Dedifferentiated amniotic fluid mesenchymal stem cell (primary cell): ENCODE results near the gene DCST1.

Experiments
- DNase-seq: peaks from one replicate; pipeline ENCODE4 v3.0.0-alpha.2; 2016; ENCODE audit errors: extremely low spot score

DCST1 gene

DNA sequence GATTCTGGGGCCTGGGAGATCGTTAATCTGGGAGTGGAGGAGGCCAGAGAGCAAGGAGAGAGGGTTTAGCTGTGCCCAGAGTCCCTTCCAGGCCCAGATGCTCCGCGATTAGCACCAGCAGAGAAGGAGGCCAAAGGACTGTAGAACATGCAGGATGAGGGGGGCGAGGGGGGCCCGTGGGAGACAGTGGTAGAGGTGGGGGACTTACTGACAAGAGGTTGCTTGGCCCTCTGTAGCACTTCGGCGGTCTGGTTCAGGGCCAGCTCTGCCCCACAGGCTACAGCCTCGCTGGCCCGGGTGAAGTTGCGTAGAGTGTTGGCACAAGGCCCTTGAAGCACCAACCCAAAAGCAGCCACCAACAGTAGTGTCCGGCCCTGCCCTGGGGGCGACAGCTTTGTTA lies 738 bp upstream of the DCST1 start:
- DNase-seq = no peak

- no peak for DNase-seq
Measured at GRCh38 chr1:155034318-155035208, 939 bp downstream of the DCST1 start.

- no peak for DNase-seq
Measured at GRCh38 chr1:155035936-155036335, 2.3 kb downstream of the DCST1 start.

GRCh38 chr1:155037043-155037442 lies 3.4 kb downstream of the DCST1 start:
- no peak for DNase-seq

GRCh38 chr1:155037851-155038441 lies 4.3 kb downstream of the DCST1 start:
- DNase-seq = no peak

- no peak for DNase-seq
Measured at GRCh38 chr1:155038602-155039307, 5.1 kb downstream of the DCST1 start.

GRCh38 chr1:155039308-155039669 lies 5.7 kb downstream of the DCST1 start:
- no peak for DNase-seq

- DNase-seq = no peak
Measured at GRCh38 chr1:155040358-155041093, 6.9 kb downstream of the DCST1 start.

- DNase-seq = no peak
Measured at GRCh38 chr1:155042789-155043188, 9.2 kb downstream of the DCST1 start.

DNA sequence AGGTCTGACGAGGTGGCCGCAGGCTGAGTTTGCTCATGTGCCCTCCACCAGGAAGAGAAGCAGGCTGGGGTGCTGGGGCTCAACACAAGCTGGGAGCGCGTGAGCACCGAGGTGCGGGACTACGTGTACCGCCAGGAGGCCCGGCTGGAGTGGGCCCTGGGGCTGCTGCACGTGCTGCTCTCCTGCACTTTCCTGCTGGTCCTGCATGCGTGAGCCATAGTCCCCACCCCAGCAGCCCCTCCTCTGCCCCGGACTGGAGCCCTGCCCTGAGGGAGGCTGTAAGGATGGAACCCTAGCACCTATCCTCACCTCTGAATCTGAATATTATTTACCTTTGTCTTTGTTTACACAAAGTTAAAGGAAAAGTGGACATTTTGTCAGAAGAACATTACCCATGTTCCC lies 9.7 kb downstream of the DCST1 start:
- DNase-seq = no peak

GRCh38 chr1:155043793-155044192 lies 10.2 kb downstream of the DCST1 start:
- DNase-seq = no peak

- DNase-seq = no peak
Measured at GRCh38 chr1:155044365-155044764, 10.7 kb downstream of the DCST1 start.

DNA sequence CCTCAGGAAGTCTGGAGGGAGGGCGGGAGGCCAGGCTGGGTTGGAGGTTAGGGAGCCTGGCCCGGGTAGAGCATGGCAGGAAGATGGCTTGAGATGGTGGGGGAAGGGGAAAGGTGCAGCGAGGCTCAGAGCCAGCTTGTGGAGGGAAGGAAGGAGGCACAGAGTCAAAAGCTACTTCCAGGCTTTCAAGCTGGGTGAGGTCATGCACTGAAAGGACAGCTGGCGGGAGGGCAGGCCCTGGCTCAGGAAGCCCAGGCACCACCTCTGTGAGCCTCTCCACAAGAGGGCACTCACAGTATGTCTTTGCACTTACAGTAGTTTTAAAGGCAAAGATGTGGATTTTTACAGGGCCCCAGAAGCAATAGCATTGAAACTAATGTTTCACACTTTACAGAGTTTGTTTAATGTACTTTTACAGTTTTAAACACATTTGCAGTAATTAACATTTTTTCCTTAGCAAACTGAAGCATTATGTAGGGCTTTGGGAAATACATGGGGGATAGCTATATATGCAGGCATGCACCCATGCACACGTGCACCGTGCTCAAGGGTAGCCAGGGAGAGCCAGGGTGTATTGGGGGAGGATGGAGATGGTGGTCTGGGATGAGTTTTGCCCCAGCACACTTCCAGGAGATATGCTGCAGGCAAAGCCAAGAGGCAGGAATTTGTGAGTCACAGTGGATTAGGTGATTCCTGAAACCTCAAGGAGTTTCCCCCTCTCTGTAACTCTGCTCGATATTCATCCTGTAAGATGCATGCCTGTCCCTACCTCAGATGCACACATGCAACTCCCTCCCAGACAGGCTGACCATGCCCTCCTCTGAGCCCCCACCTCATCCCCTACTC lies 11.4 kb downstream of the DCST1 start:
- DNase-seq = peak; percentile 60

DNA sequence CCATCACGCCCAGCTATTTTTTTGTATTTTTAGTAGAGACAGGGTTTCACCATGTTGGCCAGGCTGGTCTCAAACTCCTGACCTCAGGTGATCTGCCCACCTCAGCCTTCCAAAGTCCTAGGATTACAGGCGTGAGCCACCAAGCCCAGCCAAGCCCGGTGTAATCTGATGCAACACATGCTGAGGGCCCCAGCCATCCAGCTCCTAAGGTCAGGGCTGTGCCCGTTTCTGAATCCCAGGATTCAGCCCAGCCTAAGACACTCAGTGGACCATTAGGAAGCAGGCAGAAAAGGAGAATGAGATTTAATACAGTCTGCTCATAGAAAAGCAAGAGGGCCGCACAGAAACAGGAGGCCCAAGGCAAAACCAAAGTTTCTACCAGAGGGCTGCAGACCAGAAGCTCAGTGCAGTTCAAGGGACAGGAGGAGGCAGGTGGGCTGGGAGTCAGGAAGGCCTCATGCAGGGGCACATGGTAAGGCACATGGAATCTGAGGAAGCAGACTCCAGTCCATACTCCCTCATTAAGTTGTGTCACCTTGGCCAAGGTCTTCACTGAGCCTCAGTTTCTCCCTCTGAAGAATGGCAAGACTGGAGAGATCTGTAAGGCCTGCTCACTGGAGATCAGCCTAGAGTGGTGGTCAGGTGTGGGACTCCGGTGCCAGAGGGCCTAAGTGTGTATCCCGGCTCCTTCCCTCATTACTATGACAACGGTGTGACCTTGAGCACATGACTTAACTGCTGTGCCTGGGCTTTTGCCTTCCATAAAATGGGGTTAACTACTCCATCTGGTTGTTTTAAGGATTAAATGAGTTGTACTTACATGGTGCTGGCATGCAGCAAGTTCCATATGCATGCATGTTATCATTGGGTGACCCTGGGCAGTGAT lies 15.1 kb downstream of the DCST1 start:
- DNase-seq = no peak

DNA sequence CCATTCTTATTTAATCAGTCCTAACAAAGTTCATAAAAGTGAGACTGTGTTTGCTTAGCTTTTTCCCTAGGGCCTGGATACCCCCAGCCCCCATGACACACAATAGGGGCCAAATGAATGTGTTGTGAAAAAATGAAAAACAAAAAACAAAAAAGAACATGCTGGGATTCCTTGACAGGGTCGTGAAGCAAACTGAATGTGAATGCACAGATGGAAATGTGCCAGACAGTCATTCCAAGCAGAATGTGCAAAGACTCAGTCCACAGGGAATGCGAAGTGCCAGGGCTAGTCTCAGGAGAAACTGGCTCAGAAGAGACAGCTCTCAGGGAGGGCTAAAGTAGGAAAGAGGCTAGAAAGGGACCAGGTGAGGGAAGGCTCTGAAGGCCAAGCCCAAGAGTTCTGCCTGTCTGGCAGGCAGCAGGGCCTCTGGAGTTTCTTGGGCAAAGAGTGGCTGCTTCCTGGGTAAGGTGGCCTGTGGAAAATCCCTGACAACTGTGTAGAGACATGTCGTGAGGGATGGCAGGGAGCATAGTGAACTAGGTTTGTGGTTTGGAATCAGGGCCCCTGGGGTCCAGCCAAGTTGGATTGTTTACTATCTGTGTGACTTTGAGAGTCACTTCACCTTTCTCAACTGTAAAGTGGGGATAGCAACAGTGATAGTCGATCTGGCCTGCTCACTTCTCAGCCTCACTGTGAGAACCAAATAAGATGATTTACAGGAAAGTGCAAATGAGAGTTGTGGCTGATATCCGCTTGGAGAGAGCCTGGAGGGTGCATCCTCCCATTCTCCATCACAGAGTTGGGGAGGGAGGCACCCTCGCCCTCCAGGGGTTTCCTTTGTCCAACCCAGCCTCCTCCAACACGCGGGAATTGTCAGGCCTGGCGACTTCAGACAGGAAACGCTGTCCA lies 16.3 kb downstream of the DCST1 start:
- no peak for DNase-seq

DNA sequence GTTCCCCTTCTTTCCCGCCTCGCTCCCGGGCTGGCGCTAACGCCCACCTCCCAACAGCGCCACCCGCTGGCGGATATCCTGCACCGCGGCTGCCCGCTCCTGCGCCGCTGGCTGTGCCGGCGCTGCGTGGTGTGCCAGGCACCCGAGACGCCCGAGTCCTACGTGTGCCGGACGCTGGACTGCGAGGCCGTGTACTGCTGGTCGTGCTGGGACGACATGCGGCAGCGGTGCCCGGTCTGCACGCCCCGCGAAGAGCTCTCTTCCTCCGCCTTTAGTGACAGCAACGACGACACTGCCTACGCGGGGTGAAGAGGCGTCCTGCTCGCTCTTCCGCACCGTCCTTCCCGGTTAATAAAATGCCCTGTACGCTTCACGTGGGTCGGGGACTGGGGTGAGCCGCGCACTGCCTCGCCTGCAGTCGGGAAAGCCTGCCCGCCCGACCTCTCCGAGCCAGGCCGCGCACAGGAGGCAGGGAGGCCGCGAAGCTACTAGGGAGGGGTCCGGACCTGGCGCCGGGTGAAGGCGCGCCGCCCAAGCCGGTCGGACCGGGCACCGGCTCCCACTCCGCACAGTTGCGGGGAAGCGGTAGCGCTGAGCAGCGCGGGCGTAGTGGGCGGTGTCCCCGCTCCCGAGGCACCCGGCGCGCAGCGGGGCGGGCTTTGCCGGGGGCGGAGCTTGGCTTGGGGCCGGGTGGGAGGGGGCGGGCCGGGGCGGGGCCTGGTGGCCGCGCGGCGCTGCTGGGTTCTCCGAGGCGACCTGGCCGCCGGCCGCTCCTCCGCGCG lies 17.1 kb downstream of the DCST1 start, which contains the start of gene ADAM15:
Gene ADAM15 (plus strand): TSS at position 757 of the 782 bp plus-strand sequence. CDS start 71 bp downstream, outside the sequence.
- DNase-seq = peak; percentile 62

DNA sequence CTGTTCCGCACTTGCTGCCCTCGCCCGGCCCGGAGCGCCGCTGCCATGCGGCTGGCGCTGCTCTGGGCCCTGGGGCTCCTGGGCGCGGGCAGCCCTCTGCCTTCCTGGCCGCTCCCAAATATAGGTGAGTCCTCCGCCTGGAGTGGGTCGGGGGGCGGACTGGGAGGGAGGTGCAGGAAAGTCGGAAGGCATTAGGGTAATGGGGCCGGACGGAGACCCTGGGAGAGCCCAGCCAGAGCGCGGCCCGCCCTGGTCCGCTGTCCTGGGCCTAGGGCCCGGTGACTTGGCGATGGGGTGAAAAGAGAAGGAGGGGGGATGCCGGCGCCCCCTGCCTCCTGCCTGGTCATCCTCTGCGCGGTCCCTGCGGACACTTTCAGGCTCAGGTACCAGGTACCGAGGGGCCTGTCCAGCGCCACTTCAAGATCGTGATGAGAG lies 17.7 kb downstream of the DCST1 start:
- DNase-seq = no peak

GRCh38 chr1:155051777-155052398 lies 18.3 kb downstream of the DCST1 start:
- DNase-seq = no peak
